HG03097 (cell line): ENCODE results near the gene STOML2.
"Not testable (repeated sequence)": the region's sequence is repeated elsewhere in the genome, so short reads cannot be mapped to it uniquely, and the experiment has no call there.

Source experiments
- ATAC-seq: cut with Tn5 transposase; IDR thresholded peaks from one replicate; pipeline ENCODE4 v1.9.1; 2021; ENCODE audit not compliant: unreplicated experiment, low FRiP score

STOML2 gene

GRCh38 chr9:35102769-35103659 lies at the start of gene STOML2:
STOML2 (minus strand) TSS chr9:35103131; CDS start chr9:35103094, 37 bp downstream.
- peak; percentile 77 for ATAC-seq

GRCh38 chr9:35147941-35148563 lies 45.1 kb upstream of the STOML2 start:
- ATAC-seq = not testable (repeated sequence)

GRCh38 chr9:35142037-35142436 lies 39.1 kb upstream of the STOML2 start:
- ATAC-seq = no peak

GRCh38 chr9:35140093-35140492 lies 37.2 kb upstream of the STOML2 start:
- ATAC-seq = no peak

- no peak for ATAC-seq
These were observed 33.9 kb upstream of the STOML2 start for GRCh38 chr9:35136866-35137265.

- ATAC-seq = no peak
These were observed 33.1 kb upstream of the STOML2 start for GRCh38 chr9:35135988-35136387.

GRCh38 chr9:35134920-35135319 lies 32.0 kb upstream of the STOML2 start:
- ATAC-seq = no peak

GRCh38 chr9:35116898-35117551 lies 14.1 kb upstream of the STOML2 start:
- ATAC-seq = peak; percentile 43

GRCh38 chr9:35116539-35116897 lies 13.6 kb upstream of the STOML2 start:
- ATAC-seq = no peak

GRCh38 chr9:35115680-35116538 lies 13.0 kb upstream of the STOML2 start, which contains the start of gene ATOSB:
ATOSB (minus strand) TSS chr9:35115862; CDS start chr9:35108274, 7,588 bp downstream.
- peak; percentile 46 for ATAC-seq

- no peak for ATAC-seq
These were observed 12.1 kb upstream of the STOML2 start for GRCh38 chr9:35114840-35115628.

- no peak for ATAC-seq
These were observed 11.3 kb upstream of the STOML2 start for GRCh38 chr9:35114113-35114839.

- no peak for ATAC-seq
These were observed 9.5 kb upstream of the STOML2 start for GRCh38 chr9:35112257-35113020.

GRCh38 chr9:35111001-35111933 lies 8.3 kb upstream of the STOML2 start:
- ATAC-seq = peak; percentile 63

- no peak for ATAC-seq
These were observed 7.4 kb upstream of the STOML2 start for GRCh38 chr9:35110327-35110761.

GRCh38 chr9:35108946-35109575 lies 6.1 kb upstream of the STOML2 start:
- ATAC-seq = no peak

- no peak for ATAC-seq
These were observed 5.5 kb upstream of the STOML2 start for GRCh38 chr9:35108461-35108860.
